Right lobe of liver (tissue), 6 donors: Measurements from ENCODE around the gene CIDEB. TPM values are rescaled to one million over a fixed set of nuclear protein-coding genes. Genes with fewer than 3 reads are reported as not detected.
A peak's percentile ranks its signal among the peaks of the same experiment; 100 is the strongest.

Experiments used
- ATAC-seq, 4 donors: fragments of 200-7000 bp; cut with Tn5 transposase; one replicate each; pipeline ENCODE4 v1.9.1; 2020; ENCODE audit warnings: mild to moderate bottlenecking in 4 of 4, moderate library complexity in 4 of 4
- DNase-seq, 3 donors: peaks; one replicate each; pipeline ENCODE4 v3.0.0-alpha.2; 2020
- H3K27ac ChIP-seq, 3 donors: fragments of 200-600 bp; one replicate each; pipeline ENCODE4 v1.8.0; 2022
- H3K27me3 ChIP-seq, 2 donors: fragments of 200-600 bp; one replicate each; pipeline ENCODE4 v1.8.0; 2022
- H3K36me3 ChIP-seq, 4 donors: fragments of 200-600 bp; sonication (generic) in 1 of 4; one replicate each; pipeline versions ENCODE4 v1.5.1 to v1.8.0; 2017 to 2022; ENCODE audit warnings: control low read depth in 1 of 4
- H3K4me1 ChIP-seq, 4 donors: fragments of 200-600 bp; sonication (generic) in 1 of 4; one replicate each; pipeline versions ENCODE4 v1.5.1 to v1.8.0; 2017 to 2022; ENCODE audit warnings: control low read depth in 1 of 4
- H3K4me3 ChIP-seq, 3 donors: fragments of 200-600 bp; one replicate each; pipeline ENCODE4 v1.8.0; 2022
- H3K9me3 ChIP-seq, 4 donors: fragments of 200-600 bp; sonication (generic) in 1 of 4; one replicate each; pipeline versions ENCODE4 v1.5.1 to v1.8.0; 2017 to 2022; ENCODE audit warnings: control low read depth in 1 of 4
- CTCF ChIP-seq, 4 donors: fragments of 200-600 bp in 3 of 4; fragments of 450-650 bp in 1 of 4; IDR thresholded peaks; one replicate each; pipeline versions ENCODE4 v1.5.1 to v1.8.0; 2016 to 2022; ENCODE audit warnings: antibody characterized with exemption in 4 of 4, mild to moderate bottlenecking in 2 of 4
- POLR2A ChIP-seq: fragments of 450-650 bp; IDR thresholded peaks from one replicate; pipeline ENCODE4 v1.6.1; 2017; ENCODE audit warnings: antibody characterized with exemption, mild to moderate bottlenecking
- WGBS: methylation state at CpG from one replicate; pipeline ENCODE4 v1.1.6; 2018; ENCODE audit warnings: low coverage, low lambda C conversion rate; ENCODE audit not compliant: insufficient coverage; ENCODE audit errors: missing lambda C conversion rate; 5-methylcytosine and 5-hydroxymethylcytosine counted together
- intact Hi-C, 2 donors: fragments of 100-400 bp; cut with DNase I; formaldehyde crosslinking; loops; one replicate each; pipeline versions ENCODE4 v1.11.2 to v1.14.1; 2022
- total RNA-seq, 6 experiments: library from RNA; depleted of rRNA in 2 of 6; stranded (reverse); fragments of >200 nt in 2 of 6; fragmentation: NEBNext Ultra II Directional in 3 of 6; extraction: Animal tissue kit (Norgen Biotek cat#: 25700) in 3 of 6; gene quantifications; one replicate each; pipeline versions ENCODE4 v1.1.0 to v1.2.4, GENCODE V29; 2016 to 2023
- donor health status: DM: no; HTN: yes; CAD: no.
- donor health status: DM: no; HTN: no; CAD: no.
- donor health status: DM: no; HTN: no; CAD: no.
- donor health status: DM: no; HTN: yes; CAD: no.
- donor health status: DM: no; HTN: yes; CAD: no.

The CIDEB gene
- total RNA-seq, 6 experiments from 2014 or later: 118 to 219 (median 196) TPM

- ATAC-seq (no peak), DNase-seq (peak in 2 of 3 donors; percentile 48 to 51)
- Histone ChIP-seq H3K36me3 (peaks cover 0 to 24% (median 5%) of the 10 kb centered on the region in 4 donors), H3K4me1 (peaks cover 0 to 13% (median 1%) of the 10 kb centered on the region in 4 donors), H3K4me3 (no peak overlapping the region), H3K9me3 (no peaks in the 10 kb centered on the region), H3K27ac (no peak overlapping the region), H3K27me3 (no peaks in the 10 kb centered on the region)
- TF ChIP-seq POLR2A: no peak
- TF ChIP-seq CTCF (IDR thresholded peaks at IDR 0.05): no peak
- WGBS: 93% methylated on average over 5 of the region's 14 CpGs
- intact Hi-C loops: no loop called here
Observed at GRCh38 chr14:24269910-24270536, 37.8 kb downstream of the CIDEB start.

- H3K27ac ChIP-seq: no peak overlapping the region
- WGBS: no CpG with 5 or more reads among the region's 8 CpGs
- H3K4me3 ChIP-seq: no peak overlapping the region
- no peaks in the 10 kb centered on the region for H3K9me3 ChIP-seq
- intact Hi-C loops: no loop called here
- no peaks in the 10 kb centered on the region for H3K27me3 ChIP-seq
- DNase-seq (peak in 1 of 3 donors; percentile 32), ATAC-seq (no peak)
- TF ChIP-seq CTCF (IDR thresholded peaks at IDR 0.05): no peak
- TF ChIP-seq POLR2A: no peak
- H3K36me3 ChIP-seq: peaks cover 0 to 24% (median 5%) of the 10 kb centered on the region in 4 donors
- peaks cover 0 to 13% (median 1%) of the 10 kb centered on the region in 4 donors for H3K4me1 ChIP-seq
Observed at GRCh38 chr14:24269368-24269767, 38.4 kb downstream of the CIDEB start.

- intact Hi-C loops: no loop called here
- H3K4me1 ChIP-seq: peaks cover 0 to 3% (median 1%) of the 10 kb centered on the region in 4 donors
- H3K9me3 ChIP-seq: no peaks in the 10 kb centered on the region
- H3K27ac ChIP-seq: no peak overlapping the region
- no CpG with 5 or more reads among the region's 9 CpGs for WGBS
- no peaks in the 10 kb centered on the region for H3K27me3 ChIP-seq
- H3K36me3 ChIP-seq: peaks cover 0 to 24% (median 5%) of the 10 kb centered on the region in 4 donors
- no peak for ATAC-seq
- peak in 1 of 3 donors; percentile 28 for DNase-seq
- no peak for TF ChIP-seq CTCF (IDR thresholded peaks at IDR 0.05)
- TF ChIP-seq POLR2A: no peak
- H3K4me3 ChIP-seq: no peak overlapping the region
Observed at GRCh38 chr14:24268225-24268624, 39.6 kb downstream of the CIDEB start.

- Histone ChIP-seq H3K27me3 (no peaks in the 10 kb centered on the region), H3K9me3 (no peaks in the 10 kb centered on the region), H3K27ac (no peak overlapping the region), H3K4me3 (no peak overlapping the region), H3K4me1 (peaks cover 0 to 3% (median 0%) of the 10 kb centered on the region in 4 donors), H3K36me3 (peaks cover 0 to 24% (median 5%) of the 10 kb centered on the region in 4 donors)
- ATAC-seq: no peak
- DNase-seq: peak in 1 of 3 donors; percentile 43
- TF ChIP-seq POLR2A (no peak), CTCF (IDR thresholded peaks at IDR 0.05) (no peak)
- WGBS: no CpG with 5 or more reads among the region's 9 CpGs
- intact Hi-C loops: no loop called here
Observed at GRCh38 chr14:24267516-24267915, 40.3 kb downstream of the CIDEB start.
